HG02763 (cell line): Measurements from ENCODE around the gene ZFAND3.
"Not testable (repeated sequence)": the region's sequence is repeated elsewhere in the genome, so short reads cannot be mapped to it uniquely, and the experiment has no call there.

ENCODE experiments used
- ATAC-seq: cut with Tn5 transposase; IDR thresholded peaks from one replicate; pipeline ENCODE4 v1.9.1; 2021; ENCODE audit warnings: mild to moderate bottlenecking, moderate library complexity; ENCODE audit not compliant: unreplicated experiment

The ZFAND3 gene

DNA sequence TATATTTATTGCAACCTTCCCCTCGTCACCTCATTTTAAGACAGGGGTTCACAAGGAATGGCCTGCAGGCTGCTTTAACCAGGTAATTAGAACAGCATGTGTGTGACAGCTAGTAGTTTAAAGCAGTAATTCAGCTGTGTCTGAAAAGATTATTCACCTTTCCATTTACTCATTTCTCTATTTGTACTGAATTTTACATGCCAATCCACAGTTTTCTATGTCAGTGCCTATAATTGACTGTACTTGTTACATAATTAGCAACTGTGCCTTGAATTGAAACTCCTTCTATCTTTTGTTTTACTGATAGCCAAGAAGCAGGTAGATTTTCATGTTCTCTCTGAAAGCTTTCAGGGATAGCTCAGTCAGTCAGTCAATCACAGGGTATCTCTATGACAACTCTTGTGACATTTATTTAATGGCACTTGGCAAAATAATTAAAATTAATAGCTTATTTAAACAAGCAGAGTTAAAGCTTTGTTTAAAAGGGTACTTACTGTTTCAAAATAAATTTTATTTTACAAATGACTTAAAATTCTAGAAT lies 214.0 kb downstream of the ZFAND3 start:
- ATAC-seq: no peak

DNA sequence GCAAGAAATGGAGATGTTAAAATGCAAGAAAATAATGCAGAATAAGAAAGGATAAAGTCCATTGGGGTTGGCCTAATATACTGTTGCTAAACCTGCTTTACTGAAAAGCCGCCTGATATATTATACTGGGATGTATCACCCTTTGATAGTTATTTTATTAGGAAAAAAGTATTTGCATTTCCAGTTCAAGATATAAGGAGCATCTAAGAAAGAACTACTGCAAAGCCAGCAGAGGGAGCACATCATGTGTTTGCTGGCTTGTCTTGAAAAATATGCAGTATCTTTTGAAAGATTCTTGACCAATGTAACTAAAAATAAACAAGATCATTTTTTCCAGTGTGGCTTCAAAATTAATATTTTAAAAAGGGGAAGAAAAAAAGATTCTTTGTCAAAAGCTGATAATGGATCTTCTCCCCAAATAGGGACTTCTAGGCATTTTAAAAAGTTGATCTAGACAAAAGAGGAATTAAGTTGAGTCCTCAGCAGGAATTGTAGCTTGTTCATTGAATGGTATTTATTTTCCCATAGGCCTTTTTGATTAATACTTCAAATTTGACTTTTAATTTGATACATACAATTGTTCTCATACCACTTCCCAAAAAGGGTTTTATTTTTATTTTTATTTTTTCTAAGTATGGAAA lies 214.9 kb downstream of the ZFAND3 start:
- ATAC-seq: no peak

DNA sequence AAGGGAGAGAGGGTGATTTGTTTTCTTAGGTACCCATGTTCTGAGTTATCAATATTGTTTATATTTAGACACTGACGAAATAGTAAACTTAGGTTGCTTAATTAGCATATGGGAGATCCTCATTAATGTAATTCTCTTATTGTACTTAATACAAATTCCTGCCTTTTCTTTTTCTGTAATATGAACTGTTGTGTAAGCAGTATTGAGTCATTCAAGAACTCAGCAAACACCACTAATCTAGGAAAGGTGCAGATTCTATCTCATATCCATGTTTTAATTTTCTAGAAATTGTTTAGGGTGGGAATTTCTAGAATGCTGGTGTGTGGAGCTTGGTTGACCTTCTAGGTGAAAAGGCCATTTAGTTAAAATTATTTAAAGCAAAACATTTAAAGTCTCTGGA lies 216.0 kb downstream of the ZFAND3 start:
- ATAC-seq: no peak

DNA sequence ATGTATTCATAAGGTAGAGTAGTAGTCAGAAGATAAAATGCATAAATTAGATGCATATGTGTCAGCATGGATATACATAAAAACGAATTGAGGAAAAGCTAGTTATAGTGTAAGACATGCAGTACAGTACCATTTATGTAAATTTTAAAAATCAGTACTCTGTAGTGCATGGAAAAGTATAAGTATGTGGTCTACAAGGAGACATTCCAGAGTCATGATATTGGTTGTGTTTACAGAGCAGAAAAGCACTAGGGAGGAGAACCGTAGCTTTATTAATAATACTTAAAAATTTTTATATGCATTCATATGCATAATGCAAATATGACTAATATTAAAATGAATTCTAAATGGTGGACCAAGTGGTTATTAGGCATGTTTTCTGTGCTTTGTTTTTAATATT lies 220.0 kb downstream of the ZFAND3 start:
- no peak for ATAC-seq

DNA sequence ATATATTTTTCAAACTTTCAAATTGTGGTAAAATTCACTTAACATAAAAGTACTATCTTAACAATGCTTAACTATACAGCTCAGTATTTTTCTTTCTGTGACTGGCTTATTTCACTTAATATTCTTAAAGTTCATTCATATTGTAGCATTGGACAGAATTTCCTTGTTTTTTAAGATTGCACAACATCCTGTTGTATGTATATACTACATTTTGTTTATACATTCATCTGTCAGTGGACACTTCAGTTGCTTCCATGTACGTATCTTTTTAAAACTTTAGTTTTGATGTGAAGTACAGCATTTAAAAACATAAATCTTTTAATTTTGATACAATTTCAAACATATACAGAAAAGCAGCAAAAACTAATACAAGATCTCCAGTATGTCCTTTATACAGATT lies 220.7 kb downstream of the ZFAND3 start:
- ATAC-seq: no peak

DNA sequence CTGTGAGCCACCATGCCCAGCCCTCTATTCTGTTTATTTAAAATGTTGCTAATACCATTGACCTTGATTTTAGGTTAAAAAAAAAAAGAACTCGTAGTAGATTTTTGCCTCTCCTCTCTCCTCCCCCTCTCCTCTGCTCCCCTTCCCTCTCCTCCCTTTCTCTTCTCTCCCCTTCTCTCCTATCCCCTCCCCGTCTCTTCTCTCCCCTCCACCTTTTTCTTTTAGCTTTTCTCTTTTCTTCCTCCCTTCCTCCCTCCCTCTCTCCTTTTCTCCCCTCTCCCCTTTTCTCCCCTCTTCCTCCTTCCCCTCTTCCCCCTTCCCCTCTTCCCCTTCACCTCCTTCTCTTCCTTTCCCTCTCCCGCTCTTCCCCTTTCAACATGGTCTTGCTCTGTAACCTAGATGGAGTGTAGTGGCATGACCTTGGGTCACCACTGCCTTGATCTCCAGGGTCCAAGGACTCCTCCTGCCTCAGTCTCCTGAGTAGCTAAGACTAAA lies 223.8 kb downstream of the ZFAND3 start:
- ATAC-seq: no peak

DNA sequence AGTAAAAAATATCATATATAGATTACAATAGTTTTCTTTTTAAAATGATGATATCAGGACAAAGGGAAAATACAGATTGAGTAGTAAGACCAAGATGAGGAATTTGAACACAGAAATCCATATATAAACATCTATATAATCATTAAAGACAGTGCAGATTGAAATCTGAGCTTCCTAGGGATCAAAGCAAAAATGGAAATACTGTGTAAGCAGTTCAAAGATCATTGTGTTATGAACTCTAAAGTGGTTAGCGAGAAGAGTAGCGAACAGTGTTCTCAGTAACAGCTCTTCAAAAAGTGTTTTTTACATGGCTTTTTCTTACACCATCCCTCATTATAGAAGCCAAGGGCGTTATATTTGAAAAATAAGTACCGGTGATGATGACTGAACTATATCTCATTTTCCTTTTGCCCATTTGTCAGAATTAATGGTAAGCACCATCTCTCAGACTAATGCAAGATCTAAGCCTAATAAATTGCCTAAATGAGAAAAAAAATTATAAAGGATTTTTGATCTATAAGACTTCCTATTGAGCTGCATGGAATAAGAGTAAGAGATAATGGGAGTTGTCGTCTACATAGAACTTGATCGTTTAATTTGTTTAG lies 226.3 kb downstream of the ZFAND3 start:
- ATAC-seq: no peak

DNA sequence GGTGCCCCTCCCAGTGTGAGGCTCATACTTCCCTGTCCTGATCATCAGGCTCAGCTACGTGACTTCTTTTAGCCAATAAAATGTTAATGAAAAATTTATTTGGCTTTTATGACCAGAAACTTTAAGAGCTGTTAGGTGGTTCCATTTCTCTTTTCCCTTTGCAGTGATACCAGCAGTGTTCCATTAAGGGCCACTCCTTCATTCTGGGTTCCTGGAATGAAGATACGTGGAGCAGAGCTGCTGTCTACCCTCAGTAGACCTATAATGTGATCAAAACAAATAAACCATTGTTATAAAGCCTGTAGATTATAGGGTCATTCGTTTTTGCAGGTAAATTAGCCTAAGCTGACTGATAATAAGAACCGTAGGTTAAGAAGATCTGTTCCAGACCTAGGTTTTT lies 228.0 kb downstream of the ZFAND3 start:
- ATAC-seq: no peak

DNA sequence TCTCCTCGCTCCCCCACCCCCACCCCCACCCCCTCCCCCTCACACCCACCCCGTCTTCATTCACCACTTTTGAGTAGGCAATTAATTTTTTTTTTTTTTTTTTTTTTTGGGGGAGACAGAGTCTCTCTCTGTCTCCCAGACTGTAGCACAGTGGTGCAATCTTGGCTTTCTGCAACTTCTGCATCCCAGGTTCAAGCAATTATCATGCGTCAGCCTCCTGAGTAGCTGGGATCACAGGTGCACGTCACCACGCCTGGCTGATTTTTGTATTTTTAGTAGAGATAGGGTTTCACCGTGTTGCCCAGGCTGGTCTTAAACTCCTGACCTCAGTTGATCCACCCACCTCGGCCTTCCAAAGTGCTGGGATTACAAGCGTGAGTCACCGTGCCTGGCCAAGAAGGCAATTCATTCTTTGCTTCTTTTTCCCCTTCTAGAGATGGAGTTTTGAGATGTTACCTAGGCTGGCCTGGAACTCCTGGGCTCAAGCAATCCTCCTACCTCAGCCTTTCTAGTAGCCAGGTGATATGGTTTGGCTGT lies 230.4 kb downstream of the ZFAND3 start:
- not testable (repeated sequence) for ATAC-seq

DNA sequence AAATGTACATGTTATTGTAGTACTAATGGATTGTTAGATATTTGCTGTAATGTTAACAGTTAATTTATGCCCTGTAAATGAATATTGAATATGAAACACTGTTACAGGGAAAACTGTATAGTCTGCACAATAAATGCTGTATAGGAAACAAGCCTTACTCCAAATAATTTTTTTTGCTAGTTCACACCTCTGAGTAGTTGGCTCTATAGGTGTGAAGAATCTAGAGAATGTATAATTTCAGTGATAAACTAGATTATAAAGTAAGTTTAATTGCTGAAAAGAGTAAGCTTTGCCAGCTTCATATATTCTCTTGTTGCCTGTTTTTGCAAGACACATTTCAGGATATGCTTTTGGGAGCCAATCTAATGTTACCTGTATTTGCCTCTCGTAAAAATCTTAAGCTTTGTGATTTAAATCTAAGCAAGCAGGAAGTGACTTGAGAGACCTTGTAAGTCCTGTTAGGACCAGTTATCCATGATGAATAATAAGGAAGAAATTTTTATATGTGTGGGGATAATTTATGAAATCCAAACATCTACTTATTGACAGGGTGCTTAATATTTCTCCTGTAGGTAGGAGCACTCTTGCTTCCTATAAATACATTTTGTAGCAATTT lies 232.4 kb downstream of the ZFAND3 start:
- no peak for ATAC-seq

DNA sequence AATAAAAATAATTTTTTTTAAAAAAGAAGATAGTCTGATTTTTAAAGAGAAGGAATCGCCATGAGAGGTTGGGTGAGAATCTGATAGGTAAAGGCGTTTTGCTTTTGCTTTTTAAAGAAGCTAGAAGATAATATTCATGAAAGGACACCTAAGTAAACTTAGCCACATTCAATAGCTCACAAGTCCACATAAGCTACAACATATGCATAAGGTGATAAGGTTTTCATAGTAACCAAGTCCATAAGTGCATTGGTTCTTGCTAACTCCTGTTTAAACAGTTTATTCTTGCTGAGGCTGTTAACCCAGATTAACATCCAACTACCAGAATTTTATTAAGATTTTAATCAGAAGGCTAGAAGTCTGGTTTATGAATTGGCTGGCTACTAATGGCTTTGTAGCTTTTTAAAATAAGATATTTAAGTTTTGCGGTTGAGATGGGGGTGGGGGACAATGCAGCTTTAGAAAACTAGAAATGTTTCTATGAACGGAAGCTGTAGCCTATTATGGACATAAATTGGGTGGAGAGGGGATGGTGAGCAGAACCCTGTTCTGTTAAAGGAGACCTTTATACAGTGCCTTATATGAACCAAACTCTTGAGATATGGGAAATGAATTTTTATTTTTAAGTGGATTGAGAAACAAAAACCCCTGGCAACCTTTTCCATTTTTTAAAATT lies 235.1 kb downstream of the ZFAND3 start:
- ATAC-seq: no peak

DNA sequence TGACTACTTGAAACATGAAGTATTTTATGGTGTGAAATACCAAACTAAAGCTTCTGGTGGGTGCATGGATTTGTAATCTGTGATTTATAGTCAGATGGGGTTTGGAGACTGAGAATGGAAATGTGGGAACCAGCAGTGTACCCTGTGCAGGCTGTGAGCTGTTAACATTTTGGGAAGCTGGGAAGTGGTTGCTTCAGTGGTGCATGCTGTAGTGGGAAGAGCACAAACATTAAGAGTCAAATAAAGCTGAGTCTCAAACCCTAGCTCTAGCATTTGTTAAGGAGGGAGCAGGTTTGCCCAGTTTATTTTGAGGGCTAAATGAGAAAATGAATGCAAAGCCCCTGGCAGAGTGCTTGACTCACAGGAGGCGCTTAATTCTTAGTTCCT lies 235.7 kb downstream of the ZFAND3 start:
- no peak for ATAC-seq

DNA sequence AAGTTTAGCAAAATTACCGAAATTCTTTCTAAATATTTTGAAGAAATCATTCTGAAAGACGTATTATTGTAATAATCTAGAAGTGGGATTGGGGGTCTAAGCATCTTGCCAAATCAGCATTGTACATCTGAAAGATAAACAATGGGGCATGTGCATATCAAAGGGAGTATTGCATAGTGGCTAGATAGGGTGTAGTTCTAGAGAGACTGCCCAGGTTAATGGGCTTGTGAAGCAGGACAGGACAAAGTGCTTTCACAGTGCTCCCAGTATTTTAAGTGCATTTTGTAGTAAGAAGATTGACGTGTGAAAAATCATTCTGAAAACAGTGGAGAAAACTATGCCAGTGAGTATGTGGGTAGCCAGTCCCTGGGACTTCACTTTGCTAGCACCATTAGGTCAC lies 236.8 kb downstream of the ZFAND3 start:
- ATAC-seq: no peak

DNA sequence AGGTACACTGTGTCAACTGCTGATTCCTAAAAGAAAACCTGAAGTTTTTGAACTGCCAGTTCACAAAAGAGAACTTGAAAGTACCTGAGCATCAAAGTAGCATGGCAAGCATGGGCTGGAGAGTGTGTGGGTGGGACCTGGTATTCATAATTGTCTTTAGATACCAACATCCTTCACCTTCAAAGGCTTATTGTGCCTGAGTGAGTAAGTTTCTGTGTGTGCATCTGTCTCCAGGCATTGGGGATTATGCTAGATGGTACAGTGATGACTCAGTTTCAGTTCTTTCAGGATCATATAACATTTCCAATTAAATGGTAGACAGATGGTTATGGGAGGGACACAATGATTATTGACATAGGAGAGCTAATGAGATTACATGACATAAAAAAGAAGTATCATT lies 238.5 kb downstream of the ZFAND3 start:
- ATAC-seq: no peak

DNA sequence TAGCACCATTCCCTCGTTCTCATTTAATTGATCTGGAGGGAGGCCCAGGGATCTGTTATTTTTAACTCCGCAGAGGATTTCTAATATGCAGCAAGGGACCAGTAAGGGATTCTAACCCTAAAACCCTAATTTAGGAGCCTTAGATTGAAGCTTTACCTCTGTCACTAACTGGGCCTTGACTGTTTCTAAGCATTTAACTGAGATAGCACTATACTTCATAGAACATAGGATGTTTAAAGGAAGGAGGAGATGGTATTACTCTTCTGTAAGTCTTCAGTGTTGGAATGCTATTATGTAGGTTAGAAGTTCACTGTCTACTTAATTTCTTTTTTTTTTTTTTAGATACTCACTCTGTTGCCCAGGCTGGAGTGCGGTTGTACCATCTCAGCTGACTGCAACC lies 242.5 kb downstream of the ZFAND3 start:
- no peak for ATAC-seq

DNA sequence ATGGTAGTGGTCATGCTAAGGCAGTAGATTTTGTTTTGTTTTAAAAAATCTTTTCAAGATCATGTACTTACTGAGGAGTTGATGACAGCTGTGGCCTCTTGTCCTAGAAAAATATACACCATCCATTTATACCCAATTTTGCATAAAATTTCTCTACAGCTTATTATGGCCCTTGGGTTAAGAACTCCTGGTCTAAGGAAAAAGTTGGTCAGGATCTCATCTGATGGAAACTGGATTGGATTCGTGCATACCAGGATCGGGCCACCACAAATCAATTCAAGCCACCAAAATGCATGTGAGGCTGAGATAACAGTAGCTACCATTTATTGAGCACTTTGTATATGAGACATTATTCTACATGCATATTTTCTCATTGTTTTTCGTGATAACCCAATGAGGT lies 244.4 kb downstream of the ZFAND3 start:
- ATAC-seq: no peak

DNA sequence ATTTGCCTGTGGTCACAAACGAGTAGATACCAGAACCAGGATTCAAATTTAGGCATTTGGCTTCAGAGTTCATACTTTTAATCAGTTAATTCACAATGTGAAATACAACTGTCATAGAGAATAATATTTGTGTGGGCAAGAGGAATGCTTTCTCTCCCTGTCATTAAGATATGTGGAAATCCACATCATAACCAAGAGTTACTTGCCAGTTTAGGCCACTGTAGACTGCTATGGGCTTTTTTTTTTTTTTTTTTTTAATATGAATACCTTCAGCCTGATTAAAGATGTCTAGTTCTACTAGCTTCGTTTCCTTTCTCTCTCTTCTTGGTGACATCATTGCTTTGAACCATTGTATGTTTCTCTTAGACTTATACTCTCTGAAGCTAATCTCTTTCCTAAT lies 244.9 kb downstream of the ZFAND3 start:
- ATAC-seq: no peak

DNA sequence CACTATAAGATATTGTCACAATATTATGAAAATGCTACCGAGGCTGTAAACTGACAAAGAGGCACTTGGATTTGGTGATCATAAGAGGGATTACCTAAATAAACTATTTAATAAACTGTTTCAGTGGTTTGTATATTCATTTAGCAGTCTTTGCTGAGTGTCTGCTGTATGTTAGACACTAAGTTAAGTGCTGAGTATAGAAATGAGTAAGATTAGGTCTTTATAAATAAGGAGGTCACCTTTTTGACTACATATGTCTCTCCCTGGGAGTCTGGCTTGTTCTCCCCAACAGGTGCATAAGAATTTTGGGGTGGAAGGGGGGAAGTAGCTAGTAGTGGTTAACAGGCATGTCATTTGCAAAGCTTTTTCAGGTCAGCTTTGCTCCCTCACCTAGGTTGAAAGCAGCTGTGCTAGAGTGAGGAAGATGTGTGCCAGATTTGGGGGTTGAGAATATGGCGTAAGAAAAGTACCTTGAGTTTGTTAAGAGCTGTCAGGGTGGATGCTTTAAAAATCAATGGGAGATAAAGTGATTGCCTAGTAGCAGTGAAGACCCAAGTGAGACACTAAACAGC lies 246.3 kb downstream of the ZFAND3 start:
- ATAC-seq: no peak

DNA sequence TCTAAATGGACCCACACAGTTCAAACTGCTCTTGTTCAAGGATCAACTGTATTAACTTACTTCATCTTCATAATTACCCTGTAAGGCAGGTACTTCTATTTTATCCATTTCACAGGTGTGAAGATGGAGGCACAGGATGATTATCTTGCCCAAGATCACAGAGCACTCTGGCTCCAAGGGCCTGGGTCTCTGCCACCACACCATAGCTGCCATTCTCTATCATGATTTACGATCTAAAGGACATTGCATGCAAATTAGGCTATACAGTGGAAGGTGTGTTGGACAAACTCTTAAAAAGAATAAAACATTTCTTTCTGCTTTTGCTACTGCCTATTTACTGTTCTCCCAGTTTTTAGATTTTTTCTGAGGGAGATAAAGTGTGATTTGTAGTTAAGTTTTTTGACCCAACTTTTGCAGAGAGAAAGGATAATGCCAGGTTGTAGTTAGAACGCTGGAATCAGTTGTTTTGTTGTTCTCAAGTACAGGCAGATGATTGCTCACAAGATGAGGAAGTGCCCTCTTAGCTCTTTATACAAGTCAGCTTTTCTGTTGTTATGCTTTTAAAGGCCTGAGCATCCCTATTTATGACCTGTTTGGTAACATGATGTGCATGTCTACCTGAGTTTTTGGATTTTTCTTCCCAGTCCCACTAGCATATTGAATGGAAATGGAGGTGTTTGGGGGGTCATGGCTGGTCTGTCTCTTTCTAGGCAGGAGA lies 247.9 kb downstream of the ZFAND3 start:
- no peak for ATAC-seq

DNA sequence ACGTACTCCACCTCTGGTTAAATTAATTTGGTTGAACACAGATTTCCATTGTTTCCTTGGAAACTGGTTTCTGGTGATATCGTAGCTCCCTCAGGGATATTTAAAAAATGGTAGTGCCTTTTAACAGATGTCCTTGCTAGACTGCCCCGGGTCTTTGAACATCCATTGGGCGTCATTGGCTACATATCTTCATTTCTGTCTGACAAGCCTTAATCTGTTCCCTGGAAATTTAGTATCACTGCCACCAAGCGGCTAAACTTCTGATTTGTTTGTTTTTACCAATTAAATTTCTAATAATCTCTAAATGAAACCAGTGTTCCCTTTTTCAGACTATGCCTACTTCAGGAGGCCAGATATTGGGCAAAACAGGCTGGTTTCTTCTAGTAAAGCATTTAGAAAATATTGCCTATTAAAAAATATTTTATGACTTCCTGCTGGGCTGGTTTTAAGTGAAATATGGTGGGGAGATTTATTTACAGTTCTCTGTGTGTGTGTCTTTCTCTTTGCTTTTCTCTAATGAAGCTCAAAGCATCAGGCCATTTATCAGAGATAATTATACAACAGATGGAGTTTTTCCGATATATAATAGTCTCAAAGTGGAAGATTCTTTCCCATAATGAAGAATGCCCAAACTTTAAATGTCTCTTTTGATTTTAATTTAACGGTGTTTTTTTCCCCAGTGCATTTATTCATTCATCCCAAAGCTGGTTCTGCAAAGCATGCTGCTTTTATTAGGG lies 249.5 kb downstream of the ZFAND3 start:
- no peak for ATAC-seq
